ENCODE measurements around the gene ELMOD3. TPM values are rescaled to one million over a fixed set of nuclear protein-coding genes. Genes with fewer than 3 reads are reported as not detected.
A peak's percentile ranks its signal among the peaks of the same experiment; 100 is the strongest.
"Not testable (repeated sequence)": the region's sequence is repeated elsewhere in the genome, so short reads cannot be mapped to it uniquely, and the experiment has no call there.

The ELMOD3 gene
- total RNA-seq, 1 donor from 2014 or later: 13.2 TPM

GRCh38 chr2:85310330-85310729, 44.2 kb upstream of the ELMOD3 start:
- Histone ChIP-seq H3K36me3 (ENCODE audit: control insufficient read depth, insufficient read depth, low read length) (peaks cover 16% of the 10 kb centered on the region), H3K4me3 (ENCODE audit: low read depth, low read length) (no peak overlapping the region), H3K27me3 (ENCODE audit: control insufficient read depth, insufficient read depth, low read length) (no peaks in the 10 kb centered on the region)
- FAIRE-seq (no peak), DNase-seq (ENCODE audit: low read depth) (no peak)
- TF ChIP-seq CTCF (IDR thresholded peaks at IDR 0.05; ENCODE audit: insufficient read depth, low read length, severe bottlenecking): no peak

DNA sequence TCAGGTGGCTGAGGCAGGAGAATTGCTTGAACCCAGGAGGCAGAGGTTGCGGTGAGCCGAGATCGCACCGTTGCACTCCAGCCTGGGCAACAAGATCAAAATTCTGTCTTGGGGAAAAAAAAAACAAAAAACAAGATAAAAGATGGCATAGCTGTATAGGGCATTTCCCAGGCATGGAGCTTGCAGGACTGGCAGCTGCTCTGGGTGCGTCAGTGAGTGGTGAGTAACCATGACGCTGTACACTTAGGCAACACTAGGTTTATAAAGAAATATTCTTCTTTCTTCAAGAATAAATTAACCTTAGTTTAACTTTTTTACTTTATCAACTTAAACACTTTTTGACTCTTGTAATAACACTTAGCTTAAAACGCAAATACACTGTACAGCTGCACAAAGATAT, 42.2 kb upstream of the ELMOD3 start:
- FAIRE-seq: no peak
- peaks cover 8% of the 10 kb centered on the region for H3K36me3 ChIP-seq (ENCODE audit: control insufficient read depth, insufficient read depth, low read length)
- H3K27me3 ChIP-seq (ENCODE audit: control insufficient read depth, insufficient read depth, low read length): no peaks in the 10 kb centered on the region
- peak; percentile 90 for DNase-seq (ENCODE audit: low read depth)
- TF ChIP-seq CTCF (IDR thresholded peaks at IDR 0.05; ENCODE audit: insufficient read depth, low read length, severe bottlenecking): no peak
- no peak overlapping the region for H3K4me3 ChIP-seq (ENCODE audit: low read depth, low read length)

- Histone ChIP-seq H3K27me3 (ENCODE audit: control insufficient read depth, insufficient read depth, low read length) (no peaks in the 10 kb centered on the region), H3K36me3 (ENCODE audit: control insufficient read depth, insufficient read depth, low read length) (peaks cover 11% of the 10 kb centered on the region), H3K4me3 (ENCODE audit: low read depth, low read length) (no peak overlapping the region)
- DNase-seq (ENCODE audit: low read depth): no peak
- no peak for FAIRE-seq
- TF ChIP-seq CTCF (IDR thresholded peaks at IDR 0.05; ENCODE audit: insufficient read depth, low read length, severe bottlenecking): no peak
Measured at GRCh38 chr2:85314884-85315242, 39.7 kb upstream of the ELMOD3 start.

GRCh38 chr2:85315921-85316320, 38.6 kb upstream of the ELMOD3 start:
- not testable (repeated sequence) for FAIRE-seq; H3K27me3 ChIP-seq (ENCODE audit: control insufficient read depth, insufficient read depth, low read length); H3K4me3 ChIP-seq (ENCODE audit: low read depth, low read length); DNase-seq (ENCODE audit: low read depth)
- H3K36me3 ChIP-seq (ENCODE audit: control insufficient read depth, insufficient read depth, low read length): peaks cover 13% of the 10 kb centered on the region

DNA sequence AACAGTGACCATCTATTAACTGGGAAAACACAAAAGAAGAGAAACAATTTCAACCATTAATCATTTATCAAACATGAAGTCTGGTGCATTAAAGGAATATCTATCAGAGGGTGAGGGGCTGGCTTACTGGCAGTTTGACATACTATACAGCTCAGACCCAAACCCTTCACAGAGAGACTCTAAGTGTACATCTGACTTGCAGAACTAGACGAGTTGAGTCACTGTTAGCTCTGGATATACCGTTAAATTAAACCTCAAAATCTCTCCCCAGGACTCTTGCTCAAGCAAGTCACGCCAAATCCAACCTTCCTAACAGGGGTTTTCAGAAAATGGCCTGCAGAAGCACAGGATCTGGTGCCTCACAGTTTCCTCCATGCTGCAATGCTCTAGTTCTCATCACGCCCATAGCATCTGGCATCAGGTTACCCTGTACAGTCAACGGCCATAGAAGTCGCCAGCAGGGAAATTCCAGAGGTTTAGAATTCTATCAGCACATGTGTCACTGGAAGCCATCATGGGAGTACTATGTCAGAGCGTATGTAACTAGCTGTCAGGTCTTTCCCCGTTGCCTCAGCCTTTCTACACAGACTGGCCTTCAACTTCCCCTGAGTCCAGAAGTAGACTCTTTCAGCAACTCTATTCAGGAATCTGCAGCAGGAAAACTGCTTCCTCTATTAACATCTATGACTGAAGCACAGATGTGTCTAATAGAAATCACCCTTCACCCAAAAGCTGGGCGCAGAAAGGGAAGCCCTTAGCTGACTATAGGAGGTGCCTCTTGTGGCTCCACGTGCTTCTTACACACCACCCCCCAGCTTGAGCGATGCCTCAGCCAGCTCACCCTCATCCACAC, 36.1 kb upstream of the ELMOD3 start:
- no peak for FAIRE-seq
- Histone ChIP-seq H3K4me3 (ENCODE audit: low read depth, low read length) (no peak overlapping the region), H3K27me3 (ENCODE audit: control insufficient read depth, insufficient read depth, low read length) (no peaks in the 10 kb centered on the region), H3K36me3 (ENCODE audit: control insufficient read depth, insufficient read depth, low read length) (peaks cover 19% of the 10 kb centered on the region)
- no peak for TF ChIP-seq CTCF (IDR thresholded peaks at IDR 0.05; ENCODE audit: insufficient read depth, low read length, severe bottlenecking)
- peak; percentile 84 for DNase-seq (ENCODE audit: low read depth)

- FAIRE-seq (no peak), DNase-seq (ENCODE audit: low read depth) (no peak)
- no peak overlapping the region for H3K4me3 ChIP-seq (ENCODE audit: low read depth, low read length)
- no peak for TF ChIP-seq CTCF (IDR thresholded peaks at IDR 0.05; ENCODE audit: insufficient read depth, low read length, severe bottlenecking)
- H3K36me3 ChIP-seq (ENCODE audit: control insufficient read depth, insufficient read depth, low read length): peaks cover 22% of the 10 kb centered on the region
- H3K27me3 ChIP-seq (ENCODE audit: control insufficient read depth, insufficient read depth, low read length): no peaks in the 10 kb centered on the region
Measured at GRCh38 chr2:85319796-85320195, 34.8 kb upstream of the ELMOD3 start.
